Stimulated activated CD4-positive, alpha-beta T cell treated with anti-CD3 and anti-CD28 coated beads, Interleukin-4, amount 100 ng/mL, for 24 hours (primary cell): Measurements from ENCODE around the gene TMEM17.

ENCODE experiments used
- DNase-seq: peaks from one replicate; pipeline ENCODE4 v3.0.0-alpha.2; 2020

The TMEM17 gene

DNA sequence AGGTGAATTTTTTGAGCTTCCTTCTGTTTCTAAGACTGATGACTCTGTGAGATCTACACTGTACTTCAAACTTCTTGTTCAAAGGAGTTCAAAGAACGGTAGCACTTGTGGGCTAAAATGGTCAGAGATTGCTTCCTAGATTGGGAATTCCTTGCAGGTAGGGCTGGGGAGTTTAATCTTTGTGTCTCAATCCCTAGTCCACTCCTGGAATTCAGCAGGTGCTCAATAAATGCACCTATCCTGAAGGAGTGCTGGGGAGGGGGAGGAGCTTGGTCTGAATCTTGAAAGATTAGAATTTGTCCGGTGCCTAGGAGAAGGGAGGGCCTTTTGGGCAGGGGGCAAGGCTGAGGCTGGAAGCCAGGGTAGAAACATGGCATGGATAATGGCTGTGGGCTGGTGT lies 34.6 kb downstream of the TMEM17 start:
- no peak for DNase-seq

DNA sequence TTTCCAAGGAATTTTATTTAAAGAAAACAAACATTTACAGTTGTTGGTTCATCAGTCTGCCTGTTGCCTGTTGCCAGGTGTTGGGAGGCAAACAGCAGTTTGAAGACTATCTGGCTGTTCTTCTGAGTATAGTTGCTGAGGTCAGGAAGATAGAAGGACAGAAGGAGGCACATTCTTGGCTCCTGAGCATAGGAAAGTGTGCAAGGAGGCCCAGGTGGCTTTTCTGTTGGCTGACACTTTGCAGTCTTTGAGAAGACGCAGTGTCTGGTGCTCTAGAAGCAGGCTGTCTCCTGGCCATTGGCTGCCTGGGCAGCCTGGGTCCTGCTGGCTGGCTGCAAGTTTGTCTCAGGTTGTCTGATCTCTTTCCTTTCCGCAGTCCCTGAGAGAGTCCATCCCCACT lies 36.4 kb downstream of the TMEM17 start:
- no peak for DNase-seq

DNA sequence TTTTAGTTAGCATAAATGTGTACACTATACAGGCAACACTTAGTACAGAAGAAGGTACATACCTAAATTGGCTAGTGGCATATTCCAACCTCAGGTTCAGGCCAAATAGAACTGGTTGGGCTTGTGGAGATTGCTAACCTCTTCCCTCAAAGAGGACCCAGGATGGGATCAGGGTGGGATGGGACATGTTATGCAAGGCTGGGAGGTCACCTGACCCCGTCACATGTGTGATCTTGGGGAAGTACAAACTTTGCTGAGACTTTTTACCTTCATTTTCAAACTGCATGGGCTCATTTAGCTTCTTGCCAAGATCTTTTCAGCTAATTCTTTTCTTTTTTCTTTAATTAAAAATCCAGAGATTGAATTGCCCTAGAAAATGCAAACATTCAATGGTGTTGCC lies 36.9 kb downstream of the TMEM17 start:
- no peak for DNase-seq

DNA sequence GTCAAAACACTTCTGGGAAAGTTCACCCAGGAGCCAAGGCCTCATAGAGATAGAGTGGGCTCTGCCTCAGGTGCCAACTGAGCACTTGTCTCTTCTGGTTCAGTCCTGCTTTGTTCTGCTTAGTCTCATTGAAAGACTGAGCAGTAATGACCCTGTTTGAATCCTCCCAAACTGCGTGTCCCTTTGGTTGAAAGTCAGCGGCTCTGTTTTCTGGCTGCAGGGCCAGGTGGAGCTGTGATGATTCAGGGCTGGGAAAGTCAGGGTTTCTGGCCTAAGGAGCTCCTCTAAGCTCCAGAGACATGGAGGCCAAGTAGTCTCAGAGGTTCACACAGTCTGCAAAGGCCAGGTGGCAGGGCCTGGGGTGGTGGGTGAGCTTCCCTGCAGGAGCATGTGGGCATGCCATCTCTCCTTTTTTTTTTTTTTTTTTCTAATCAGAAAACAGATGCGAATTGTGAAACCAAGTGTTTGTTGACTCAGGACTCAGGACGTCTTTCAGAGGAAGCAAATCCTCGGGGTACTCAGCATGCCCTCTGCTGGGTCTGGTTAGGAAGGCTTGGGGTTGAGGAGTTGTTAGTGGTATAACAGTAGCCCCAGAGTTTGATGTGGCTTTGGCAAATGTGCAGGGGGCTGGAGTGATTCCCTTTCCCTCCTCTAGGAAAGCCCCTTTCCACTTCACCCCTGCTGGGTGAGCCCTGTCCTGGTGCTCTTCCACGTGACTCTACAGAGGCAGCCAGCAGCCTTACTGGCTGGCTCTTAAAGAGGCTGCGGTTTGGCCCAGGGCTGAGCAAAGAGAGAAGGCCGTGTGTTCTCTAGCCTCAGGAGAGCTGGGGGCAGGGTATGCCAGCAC lies 38.3 kb downstream of the TMEM17 start:
- DNase-seq, result no peak

DNA sequence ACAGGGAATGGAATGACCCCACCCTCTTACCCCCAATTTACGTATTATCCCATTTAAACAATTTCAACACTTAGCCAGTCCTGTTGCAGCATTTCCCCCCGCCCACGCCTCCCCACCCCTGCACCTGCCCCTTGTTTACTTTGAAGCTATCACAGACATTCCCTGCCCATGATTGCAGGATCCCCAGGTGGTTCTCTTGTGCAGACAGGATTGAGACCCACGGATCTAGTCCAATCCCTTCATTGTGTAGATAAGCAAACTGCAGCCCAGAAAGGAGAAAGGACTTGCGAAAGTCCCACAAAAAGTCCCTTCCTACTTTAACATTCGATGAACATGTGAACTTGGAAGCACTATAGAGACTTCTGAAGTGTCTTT lies 38.9 kb downstream of the TMEM17 start:
- DNase-seq, result no peak

DNA sequence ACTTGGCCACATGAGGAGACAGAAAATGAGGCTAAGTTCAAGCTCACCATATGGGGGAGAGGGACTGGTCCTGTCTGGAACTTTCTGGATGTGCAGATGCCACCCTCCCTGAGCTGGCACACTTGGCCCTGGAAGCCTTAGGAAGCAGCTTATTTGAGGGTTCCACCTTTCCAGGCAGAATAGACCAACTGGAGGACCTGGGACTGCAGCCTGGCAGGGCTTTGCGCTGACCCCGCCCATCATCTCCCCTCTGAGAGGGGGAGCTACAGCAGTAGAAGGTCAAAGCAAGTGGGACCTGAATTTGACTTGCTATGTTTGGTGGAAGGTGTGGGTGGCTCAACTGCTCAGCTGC lies 39.5 kb downstream of the TMEM17 start:
- DNase-seq, result no peak

DNA sequence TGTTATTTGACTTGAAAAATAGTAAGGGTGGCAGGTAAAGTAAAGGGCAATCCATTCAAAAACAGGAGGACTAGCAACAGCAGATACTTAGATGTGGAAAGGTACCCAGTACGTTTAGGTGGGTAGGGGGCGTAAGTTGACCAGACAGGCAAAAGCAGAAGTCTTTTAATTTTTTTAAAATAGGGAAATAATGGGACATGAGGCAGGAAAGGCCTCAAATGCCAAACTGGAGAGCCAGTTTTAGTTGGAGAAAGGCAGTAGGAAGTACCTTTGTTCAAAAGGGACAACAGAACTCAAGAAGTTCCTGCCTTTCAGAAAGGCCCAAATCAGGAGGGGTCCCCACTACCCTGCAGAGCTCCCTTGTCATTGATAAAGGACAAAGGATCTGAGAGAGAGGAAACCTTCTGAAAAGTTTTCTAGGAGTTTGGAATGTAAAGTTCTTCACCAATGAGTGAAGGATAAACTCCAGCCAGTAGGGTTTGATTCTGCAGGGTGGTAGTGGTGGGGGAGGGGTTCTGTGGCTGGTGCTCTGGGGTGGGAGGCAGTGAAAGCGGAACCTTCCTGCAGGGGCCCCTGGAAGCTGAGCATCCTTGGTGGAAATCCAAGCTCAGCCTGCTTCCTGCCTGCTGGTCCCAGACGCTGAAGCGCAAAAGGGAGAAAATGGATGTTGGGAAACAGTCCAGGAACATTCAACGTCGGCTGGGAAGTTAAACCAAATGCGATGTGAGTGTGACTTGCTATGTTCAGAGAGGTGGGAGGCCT lies 40.1 kb downstream of the TMEM17 start:
- no peak for DNase-seq

DNA sequence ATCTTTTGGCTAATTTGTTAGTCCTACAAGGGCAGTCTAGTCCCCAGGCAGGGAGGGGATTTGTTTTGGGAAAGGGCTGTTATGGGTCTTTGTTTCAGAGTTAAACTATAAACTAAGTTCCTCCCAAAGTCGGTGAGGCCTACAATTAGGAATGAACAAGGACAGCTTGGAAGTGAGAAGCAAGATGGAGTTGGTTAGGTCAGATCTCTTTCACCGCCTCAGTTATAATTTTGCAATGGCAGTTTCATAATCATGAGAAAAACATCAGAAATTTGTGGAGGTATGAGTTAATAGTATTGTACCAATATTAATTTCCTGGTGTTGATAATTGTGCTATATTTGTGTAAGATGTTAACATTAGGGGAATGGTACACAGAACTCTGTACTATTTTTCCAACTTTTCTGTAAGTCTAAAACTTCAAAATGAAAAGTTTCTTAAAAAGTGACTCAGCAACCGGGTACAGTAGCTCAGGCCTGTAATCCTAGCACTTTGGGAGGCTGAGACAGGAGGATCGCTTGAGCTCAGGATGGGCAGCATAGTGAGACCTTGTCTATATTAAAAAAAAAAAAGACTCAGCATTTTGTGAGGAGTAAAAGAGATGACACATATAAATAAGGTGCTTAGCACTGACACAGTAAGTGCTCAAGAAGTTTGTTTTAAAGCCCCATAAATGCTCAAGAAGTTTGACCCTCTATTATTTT lies 40.8 kb downstream of the TMEM17 start:
- DNase-seq, result no peak

DNA sequence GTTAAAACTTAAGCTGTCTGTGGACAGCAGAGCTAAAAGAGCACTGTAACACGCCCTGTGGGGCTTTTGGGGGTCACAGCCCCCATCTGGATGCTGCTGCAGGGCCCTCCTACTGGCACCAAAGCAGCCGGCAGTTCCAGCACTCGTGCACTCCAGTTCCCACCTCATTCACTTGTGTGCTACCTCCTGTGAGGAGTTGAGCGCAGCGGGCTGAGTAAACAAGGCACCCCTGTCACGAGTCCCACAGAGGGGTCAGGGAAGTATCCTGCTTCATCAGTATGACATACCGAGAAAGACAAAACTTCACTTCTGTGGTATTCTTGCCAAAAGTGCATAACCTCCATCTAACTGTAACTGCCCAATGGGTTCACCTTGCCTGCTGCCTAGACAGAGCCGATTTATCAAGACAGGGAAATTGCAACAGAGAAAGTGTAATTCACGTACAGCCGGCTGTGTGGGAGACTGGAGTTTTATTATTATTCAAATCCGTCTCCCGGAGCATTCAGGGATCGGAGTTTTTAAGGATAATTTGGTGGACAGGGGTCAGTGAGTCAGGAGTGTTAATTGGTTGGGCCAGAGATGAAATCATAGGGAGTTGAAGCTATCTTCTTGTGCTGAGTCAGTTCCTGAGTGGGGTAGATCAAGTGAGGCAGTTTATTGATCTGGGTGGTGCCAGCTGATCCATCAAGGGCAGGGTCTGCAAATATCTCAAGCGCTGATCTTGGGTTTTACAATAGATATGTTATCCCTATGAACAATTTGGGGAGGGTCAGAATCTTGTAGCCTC lies 41.6 kb downstream of the TMEM17 start:
- no peak for DNase-seq

DNA sequence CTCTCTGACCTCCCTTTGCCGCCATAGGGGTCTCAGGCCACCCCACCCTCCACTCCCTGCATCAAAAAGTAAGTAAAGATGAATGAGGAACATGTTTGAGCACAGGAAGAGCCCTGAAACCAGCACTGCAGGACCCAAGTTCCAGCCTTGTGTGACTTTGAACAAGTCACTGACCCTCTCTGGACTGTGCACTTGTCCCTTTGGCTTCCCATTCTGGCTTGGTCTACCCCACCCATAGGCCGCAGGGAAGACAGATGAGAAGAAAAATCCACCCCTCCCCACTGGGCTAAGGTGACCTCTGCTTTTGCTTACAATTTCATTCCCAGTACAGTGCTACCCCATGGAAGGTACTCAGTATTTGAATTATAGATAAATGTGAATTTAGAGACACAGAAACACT lies 43.8 kb downstream of the TMEM17 start:
- DNase-seq, result no peak

DNA sequence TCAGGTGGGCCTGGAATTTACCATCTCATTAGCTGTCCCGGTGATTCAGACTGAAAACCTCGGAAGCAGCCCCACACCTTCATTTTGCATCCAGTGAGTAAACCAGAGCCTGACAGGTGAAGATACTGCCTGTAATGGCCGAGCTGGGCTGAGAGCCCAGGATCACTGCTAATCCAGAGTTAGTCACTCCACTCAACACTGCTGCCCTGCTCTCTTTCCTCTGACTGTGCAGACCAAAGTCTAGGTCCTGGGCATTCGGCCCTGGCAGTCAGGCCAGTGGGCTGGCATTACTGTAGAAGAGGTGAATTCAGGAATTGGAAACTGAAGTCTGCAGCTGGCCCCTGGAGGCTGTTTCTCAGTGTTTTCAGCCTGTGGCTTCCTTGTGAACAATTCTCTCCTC lies 44.3 kb downstream of the TMEM17 start:
- no peak for DNase-seq

DNA sequence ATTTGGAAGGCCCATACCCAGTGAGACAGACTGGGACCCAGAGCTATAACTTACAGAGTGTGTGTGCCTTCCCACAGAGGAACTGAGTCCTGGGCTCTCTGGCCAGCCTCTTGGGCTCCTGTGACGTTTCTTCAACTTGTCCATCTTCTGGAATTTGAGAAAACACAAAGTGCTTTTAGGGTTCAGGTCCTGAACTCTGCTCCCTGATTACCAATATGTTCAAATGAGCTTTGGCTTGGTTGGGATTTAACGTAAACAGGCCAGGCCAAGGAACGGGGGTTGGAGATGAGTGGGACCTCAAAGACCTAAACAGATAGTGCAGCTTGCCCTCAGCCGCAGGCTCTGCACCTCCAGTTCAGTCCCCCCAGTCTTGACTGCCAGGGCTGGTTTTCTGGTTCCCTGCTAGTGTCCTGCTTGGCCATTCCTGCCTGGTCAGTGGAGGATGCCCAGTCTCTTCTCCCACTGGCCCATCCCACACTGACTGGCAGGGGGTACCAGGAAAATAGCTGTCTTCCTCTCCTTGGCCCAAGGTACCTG lies 44.9 kb downstream of the TMEM17 start:
- DNase-seq, result no peak

DNA sequence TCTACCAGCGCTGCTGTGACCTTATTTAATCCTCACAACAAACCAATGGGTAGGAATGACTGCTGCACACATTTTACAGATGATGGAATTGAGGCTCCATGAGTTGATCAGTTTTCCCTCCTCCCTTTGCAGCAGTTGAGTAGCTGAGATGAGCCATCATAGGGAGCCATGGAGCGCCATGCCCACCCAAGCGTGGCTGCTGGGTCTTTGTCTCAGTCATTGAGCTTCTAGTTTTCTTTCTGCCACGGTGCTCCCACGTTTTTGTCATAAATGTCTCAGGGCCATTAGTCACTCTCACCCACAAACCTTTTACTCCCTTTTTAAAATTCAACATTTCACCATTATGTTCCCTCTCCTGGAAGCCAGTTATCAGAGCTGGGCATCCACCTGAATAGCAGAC lies 45.8 kb downstream of the TMEM17 start:
- DNase-seq, result no peak

DNA sequence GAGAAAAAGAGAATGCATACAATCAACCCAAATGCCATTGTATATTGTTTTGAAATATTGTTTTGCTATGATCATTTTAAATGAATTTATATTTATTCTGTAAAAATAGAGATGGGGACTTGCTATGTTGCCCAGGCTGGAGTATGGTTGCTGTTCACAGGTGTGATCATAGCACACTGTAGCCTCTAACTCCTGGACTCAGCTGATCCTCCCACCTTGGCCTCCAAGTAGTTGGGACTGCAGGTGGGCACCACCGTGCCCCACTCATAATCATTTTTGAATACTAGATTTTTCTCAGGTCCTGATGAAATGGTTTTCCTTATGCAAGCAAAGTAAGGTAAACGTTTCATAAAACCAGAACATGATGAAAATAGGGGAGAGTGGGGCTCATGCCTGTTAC lies 46.3 kb downstream of the TMEM17 start:
- no peak for DNase-seq

DNA sequence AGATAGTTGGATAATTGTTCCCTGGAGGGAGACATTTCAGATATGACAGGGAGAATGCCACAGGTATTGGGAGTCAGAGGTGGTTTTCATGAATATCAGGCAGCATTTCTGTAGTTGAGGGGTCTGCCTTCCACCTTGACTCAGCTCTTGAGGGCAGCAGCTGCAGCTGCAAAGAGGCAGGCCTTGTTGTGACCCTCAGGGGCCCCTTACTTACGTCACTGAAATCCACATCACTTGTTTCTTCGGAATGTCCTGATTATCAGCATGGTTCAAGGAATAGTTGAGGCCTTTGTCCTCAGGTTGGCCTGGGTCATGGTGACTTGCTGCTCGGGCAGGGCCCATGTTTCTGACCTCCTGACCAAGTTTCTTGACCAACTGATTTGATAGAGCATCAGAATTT lies 46.9 kb downstream of the TMEM17 start:
- DNase-seq, result no peak

DNA sequence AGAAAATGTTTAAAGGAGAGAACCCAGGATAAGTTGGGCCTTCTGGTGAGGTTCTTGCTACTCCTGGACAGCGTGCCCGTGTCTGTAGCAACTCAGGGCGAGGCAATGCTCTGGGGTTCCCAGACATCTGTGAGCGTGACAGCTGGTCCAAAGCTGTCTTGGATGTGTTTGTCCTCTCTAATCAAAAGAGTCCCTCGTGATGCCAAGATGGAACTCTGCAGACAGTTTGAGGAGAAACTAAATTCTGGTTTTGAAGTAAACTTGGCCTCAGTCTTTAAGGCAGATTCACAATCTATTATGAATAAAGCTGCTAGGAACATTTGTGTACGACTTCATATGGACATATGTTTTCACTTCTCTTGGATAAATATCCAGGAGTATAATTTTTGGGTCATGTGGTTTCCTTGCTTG lies 47.3 kb downstream of the TMEM17 start:
- DNase-seq, result no peak

DNA sequence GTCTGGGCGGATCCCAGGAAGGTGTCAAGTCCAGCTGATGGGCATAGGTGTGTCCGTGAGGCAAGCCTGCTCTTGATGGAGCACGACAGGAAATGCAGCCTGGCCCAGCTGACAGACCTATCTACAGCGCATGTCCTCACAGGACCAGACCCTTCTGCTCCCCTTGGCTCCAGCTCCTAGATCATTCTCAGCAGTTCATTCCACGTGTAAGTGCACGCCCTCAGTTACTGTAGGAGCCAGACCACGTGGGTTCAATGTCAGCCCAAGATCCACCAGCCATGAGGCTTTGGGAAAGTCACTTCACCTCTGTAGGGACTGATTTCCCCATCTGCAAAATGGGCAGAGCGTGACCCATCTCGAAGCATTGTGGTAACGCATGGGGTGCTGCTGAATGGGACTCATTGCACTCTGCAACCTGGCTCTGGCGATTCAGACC lies 47.8 kb downstream of the TMEM17 start:
- DNase-seq, result no peak

DNA sequence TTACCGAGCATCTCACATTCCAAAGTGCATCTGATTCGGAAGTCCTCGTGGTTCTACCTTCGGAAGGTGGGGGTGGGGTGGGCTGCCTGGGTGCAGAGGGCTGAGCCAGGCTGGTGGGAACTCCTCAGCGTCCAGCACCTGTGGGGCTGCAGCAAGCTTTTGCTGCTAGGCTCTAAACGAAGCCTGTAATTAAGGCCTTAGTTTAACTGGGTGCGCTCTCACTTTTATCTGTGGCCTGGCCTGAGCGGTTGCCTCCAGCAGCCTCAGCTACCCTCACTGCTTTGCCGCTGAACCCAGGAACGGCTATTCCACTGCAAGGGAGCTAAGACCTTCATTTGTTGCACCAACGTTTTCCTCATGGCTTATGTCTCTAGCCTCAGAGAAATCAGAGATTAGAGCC lies 48.4 kb downstream of the TMEM17 start:
- no peak for DNase-seq

DNA sequence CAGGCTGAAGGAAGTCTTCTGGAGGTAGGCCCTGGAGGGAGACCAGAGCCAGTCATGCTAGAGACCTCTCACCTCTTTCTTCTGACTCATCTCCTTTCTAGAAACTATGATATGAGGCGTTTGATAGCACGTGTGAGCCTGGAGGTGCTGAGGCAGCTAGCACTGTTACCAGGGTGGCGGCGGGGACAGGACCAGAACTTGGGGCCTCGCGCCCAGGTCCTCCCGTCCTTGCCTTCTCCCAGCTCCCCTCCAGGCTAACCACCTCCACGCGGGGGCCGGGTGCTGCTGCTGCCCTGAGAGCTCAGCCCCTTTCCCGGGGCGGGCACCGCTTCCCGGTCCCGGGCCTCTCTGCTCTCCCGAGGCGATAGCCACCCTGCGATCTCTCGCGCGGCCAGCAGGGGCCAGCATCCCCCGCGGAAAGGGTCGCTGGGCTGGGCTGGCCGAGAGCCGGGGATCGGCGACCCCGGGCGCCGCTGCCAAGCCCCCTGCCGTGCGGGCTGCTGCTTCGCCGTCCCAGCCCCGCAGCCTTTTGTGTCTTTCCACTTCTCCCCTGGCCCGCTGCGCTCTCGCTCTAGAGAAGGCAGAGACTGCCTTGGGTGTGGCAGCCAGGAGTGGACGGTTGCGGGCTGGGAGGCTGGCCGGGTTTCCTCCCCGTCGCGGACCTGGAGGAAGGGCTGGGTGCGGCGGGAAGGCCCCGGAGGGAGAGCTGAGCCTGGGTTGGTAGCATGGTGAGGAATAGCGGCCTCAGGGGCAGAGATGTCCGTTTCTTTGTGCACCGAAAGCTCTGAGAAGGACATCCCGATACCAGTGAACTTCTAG lies 49.1 kb downstream of the TMEM17 start:
- DNase-seq, result peak; percentile 63

DNA sequence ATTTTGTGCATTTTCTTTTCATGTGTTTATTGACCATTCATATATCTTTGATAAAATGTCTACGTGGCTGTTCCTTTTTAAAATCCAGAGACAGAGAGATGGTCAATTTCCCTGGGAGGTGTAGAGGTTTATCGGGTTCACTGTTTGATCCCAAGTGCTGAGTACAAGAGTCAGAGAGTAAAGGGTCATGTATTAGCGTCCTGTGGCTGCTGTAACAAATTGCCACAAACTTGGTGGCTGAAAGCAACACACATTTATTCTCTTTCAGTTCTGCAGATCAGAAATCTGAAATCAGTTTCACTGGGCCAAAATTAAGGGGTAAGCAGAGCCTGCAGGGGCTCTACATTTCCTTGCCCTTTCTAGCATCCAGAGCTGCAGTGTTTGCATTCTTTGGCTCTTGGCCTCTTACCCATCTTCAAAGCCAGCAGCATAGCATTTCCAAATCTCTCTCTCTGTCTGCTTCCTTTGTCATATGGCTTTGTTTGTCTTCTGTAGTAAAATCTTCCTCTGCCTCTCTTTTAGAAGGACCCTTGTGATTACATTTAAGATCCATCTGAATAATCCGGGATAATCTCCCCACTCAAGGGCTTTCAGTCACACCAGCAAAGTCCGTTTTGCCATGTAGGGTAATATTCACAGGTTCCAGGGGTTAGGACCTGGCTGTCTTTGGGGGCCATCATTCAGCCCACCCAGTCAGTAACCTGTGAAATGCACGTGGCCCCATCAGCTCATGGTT lies 49.9 kb downstream of the TMEM17 start:
- no peak for DNase-seq

DNA sequence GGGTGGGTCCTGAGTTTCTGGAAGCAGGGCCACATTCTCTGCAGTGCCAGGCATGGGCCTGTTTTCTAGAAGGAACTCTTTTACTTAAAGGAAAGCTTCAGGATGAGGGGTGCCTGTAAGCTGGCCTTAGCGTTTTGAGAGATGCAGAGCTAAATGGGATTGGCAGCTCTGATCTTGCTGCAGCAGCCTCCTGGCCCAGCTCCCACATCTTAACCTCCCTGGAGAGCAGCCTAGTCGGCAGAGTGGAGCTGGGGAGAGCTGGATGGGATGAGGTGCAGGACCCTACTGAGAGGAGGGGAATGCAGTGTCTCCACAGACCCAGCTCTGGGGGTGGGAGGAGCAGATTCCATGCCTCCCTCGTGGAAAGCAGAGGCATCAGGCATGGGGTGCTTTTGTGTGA lies 52.0 kb downstream of the TMEM17 start:
- DNase-seq, result no peak
